ENCODE data around the gene RPL32. TPM values are rescaled to one million over a fixed set of nuclear protein-coding genes. Genes with fewer than 3 reads are reported as not detected.

RPL32 gene
- polyA plus RNA-seq, 1 donor from 2014 or later, result 1,160 TPM

DNA sequence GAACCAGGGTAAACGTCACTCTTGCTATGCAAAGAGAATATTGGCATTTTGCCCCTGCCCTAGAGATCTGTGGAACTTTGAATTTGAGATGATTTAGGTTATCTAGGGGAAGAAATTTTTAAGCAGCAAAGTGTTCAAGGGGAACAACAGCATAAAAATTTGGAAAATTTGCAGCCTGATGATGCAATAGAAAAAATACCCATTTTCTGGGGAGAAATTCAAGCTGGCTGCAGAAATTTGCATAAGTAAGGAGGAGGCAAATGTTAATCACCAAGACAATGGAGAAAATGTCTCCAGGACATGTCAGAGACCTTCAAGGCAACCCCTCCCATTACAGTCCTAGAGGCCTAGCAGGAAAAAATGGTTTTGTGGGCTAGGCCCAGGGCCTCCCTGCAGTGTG lies 4.4 kb upstream of the RPL32 start:
- Histone ChIP-seq H3K9me2 (ENCODE audit: insufficient read depth, low read length) (no peaks in the 10 kb centered on the region), H3K9ac (ENCODE audit: low read length) (no peak overlapping the region), H3K4me2 (ENCODE audit: low read length) (no peak overlapping the region), H2AFZ (ENCODE audit: low read depth, low read length) (no peak overlapping the region), H3K79me2 (replicated peaks; ENCODE audit: insufficient read depth, low read length) (peaks cover 4% of the 10 kb centered on the region), H3K9me3 (ENCODE audit: low read length) (no peaks in the 10 kb centered on the region), H3F3A (ENCODE audit: insufficient read depth, low read length, poor library complexity, severe bottlenecking) (no peaks in the 10 kb centered on the region), H3K4me3 (ENCODE audit: low read length) (no peak overlapping the region), H3K27ac (ENCODE audit: low read length) (no peak overlapping the region), H3K36me3 (ENCODE audit: insufficient read depth, low read length) (no peaks in the 10 kb centered on the region), H3K27me3 (ENCODE audit: insufficient read depth, low read depth, low read length) (no peaks in the 10 kb centered on the region), H4K20me1 (ENCODE audit: insufficient read depth) (no peaks in the 10 kb centered on the region)
- no peak for TF ChIP-seq MXI1 (conservative IDR thresholded peaks at IDR 0.05; ENCODE audit: poor library complexity, severe bottlenecking)
- no peak for TF ChIP-seq EP300 (conservative IDR thresholded peaks at IDR 0.05; ENCODE audit: poor library complexity, severe bottlenecking)
- no peak for TF ChIP-seq EZH2 (IDR thresholded peaks at IDR 0.05; ENCODE audit: borderline replicate concordance, insufficient read depth, low read length, poor library complexity, severe bottlenecking)
- no peak for TF ChIP-seq TAF1 (IDR thresholded peaks at IDR 0.05; ENCODE audit: low read depth)
- TF ChIP-seq, protein P1, sequence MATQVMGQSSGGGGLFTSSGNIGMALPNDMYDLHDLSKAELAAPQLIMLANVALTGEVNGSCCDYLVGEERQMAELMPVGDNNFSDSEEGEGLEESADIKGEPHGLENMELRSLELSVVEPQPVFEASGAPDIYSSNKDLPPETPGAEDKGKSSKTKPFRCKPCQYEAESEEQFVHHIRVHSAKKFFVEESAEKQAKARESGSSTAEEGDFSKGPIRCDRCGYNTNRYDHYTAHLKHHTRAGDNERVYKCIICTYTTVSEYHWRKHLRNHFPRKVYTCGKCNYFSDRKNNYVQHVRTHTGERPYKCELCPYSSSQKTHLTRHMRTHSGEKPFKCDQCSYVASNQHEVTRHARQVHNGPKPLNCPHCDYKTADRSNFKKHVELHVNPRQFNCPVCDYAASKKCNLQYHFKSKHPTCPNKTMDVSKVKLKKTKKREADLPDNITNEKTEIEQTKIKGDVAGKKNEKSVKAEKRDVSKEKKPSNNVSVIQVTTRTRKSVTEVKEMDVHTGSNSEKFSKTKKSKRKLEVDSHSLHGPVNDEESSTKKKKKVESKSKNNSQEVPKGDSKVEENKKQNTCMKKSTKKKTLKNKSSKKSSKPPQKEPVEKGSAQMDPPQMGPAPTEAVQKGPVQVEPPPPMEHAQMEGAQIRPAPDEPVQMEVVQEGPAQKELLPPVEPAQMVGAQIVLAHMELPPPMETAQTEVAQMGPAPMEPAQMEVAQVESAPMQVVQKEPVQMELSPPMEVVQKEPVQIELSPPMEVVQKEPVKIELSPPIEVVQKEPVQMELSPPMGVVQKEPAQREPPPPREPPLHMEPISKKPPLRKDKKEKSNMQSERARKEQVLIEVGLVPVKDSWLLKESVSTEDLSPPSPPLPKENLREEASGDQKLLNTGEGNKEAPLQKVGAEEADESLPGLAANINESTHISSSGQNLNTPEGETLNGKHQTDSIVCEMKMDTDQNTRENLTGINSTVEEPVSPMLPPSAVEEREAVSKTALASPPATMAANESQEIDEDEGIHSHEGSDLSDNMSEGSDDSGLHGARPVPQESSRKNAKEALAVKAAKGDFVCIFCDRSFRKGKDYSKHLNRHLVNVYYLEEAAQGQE (IDR thresholded peaks at IDR 0.05; ENCODE audit: borderline replicate concordance), result no peak
- no peak for TF ChIP-seq RAD21 (conservative IDR thresholded peaks at IDR 0.05)
- no peak for TF ChIP-seq POLR2AphosphoS5 (IDR thresholded peaks at IDR 0.05)
- no peak for TF ChIP-seq SMC3 (conservative IDR thresholded peaks at IDR 0.05; ENCODE audit: poor library complexity)
- TF ChIP-seq, protein P2, sequence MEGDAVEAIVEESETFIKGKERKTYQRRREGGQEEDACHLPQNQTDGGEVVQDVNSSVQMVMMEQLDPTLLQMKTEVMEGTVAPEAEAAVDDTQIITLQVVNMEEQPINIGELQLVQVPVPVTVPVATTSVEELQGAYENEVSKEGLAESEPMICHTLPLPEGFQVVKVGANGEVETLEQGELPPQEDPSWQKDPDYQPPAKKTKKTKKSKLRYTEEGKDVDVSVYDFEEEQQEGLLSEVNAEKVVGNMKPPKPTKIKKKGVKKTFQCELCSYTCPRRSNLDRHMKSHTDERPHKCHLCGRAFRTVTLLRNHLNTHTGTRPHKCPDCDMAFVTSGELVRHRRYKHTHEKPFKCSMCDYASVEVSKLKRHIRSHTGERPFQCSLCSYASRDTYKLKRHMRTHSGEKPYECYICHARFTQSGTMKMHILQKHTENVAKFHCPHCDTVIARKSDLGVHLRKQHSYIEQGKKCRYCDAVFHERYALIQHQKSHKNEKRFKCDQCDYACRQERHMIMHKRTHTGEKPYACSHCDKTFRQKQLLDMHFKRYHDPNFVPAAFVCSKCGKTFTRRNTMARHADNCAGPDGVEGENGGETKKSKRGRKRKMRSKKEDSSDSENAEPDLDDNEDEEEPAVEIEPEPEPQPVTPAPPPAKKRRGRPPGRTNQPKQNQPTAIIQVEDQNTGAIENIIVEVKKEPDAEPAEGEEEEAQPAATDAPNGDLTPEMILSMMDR (IDR thresholded peaks at IDR 0.05; ENCODE audit: poor library complexity, severe bottlenecking), result no peak

GRCh38 chr3:12842469-12842868 lies 1.1 kb upstream of the RPL32 start:
- Histone ChIP-seq H4K20me1 (ENCODE audit: insufficient read depth) (peaks cover 3% of the 10 kb centered on the region), H3K4me3 (ENCODE audit: low read length) (no peak overlapping the region), H3K27ac (ENCODE audit: low read length) (no peak overlapping the region), H3K9me3 (ENCODE audit: low read length) (no peaks in the 10 kb centered on the region), H3K4me2 (ENCODE audit: low read length) (no peak overlapping the region), H3K79me2 (replicated peaks; ENCODE audit: insufficient read depth, low read length) (peaks cover 28% of the 10 kb centered on the region), H3K27me3 (ENCODE audit: insufficient read depth, low read depth, low read length) (no peaks in the 10 kb centered on the region), H3K9ac (ENCODE audit: low read length) (no peak overlapping the region), H3K9me2 (ENCODE audit: insufficient read depth, low read length) (no peaks in the 10 kb centered on the region), H3K36me3 (ENCODE audit: insufficient read depth, low read length) (no peaks in the 10 kb centered on the region), H2AFZ (ENCODE audit: low read depth, low read length) (no peak overlapping the region), H3F3A (ENCODE audit: insufficient read depth, low read length, poor library complexity, severe bottlenecking) (no peaks in the 10 kb centered on the region)
- no peak for TF ChIP-seq TAF1 (IDR thresholded peaks at IDR 0.05; ENCODE audit: low read depth)
- TF ChIP-seq, protein P2 (IDR thresholded peaks at IDR 0.05; ENCODE audit: poor library complexity, severe bottlenecking), result no peak
- TF ChIP-seq POLR2AphosphoS5 (IDR thresholded peaks at IDR 0.05), result no peak
- no peak for TF ChIP-seq RAD21 (conservative IDR thresholded peaks at IDR 0.05)
- no peak for TF ChIP-seq SMC3 (conservative IDR thresholded peaks at IDR 0.05; ENCODE audit: poor library complexity)
- TF ChIP-seq MXI1 (conservative IDR thresholded peaks at IDR 0.05; ENCODE audit: poor library complexity, severe bottlenecking), result no peak
- no peak for TF ChIP-seq EZH2 (IDR thresholded peaks at IDR 0.05; ENCODE audit: borderline replicate concordance, insufficient read depth, low read length, poor library complexity, severe bottlenecking)
- TF ChIP-seq EP300 (conservative IDR thresholded peaks at IDR 0.05; ENCODE audit: poor library complexity, severe bottlenecking), result no peak
- TF ChIP-seq, protein P1 (IDR thresholded peaks at IDR 0.05; ENCODE audit: borderline replicate concordance), result no peak
